H1 (cell line): Measurements from ENCODE around the gene KCNH6. TPM values are rescaled to one million over a fixed set of nuclear protein-coding genes. Genes with fewer than 3 reads are reported as not detected.

Source experiments
- CTCF ChIA-PET: fragments of 300-600 bp; sonication (Branson Sonifier 250); formaldehyde crosslinking; loops from one replicate; lab custom pipeline; 2021; ENCODE audit not compliant: partially characterized antibody; lab: Charles Lee
- POLR2A ChIA-PET: fragments of 300-600 bp; sonication (Branson Sonifier 250); formaldehyde crosslinking; loops from one replicate; lab custom pipeline; 2021; ENCODE audit warnings: inconsistent platforms; ENCODE audit not compliant: partially characterized antibody; lab: Charles Lee
- DNase-seq, 2 experiments: peaks; one replicate each; pipeline versions ENCODE4 v3.0.0 to v3.0.0-alpha.2; 2010 to 2022; ENCODE audit warnings: low spot score in 2 of 2, low read depth in 1 of 2, mixed read lengths in 1 of 2
- FAIRE-seq: peaks from 2 replicates; lab custom pipeline; 2011; peaks lifted over from hg19 to GRCh38; lab: Jason Lieb, UNC
- H2AFZ ChIP-seq: 2 replicates; pipeline ENCODE4 v1.8.1; 2012; ENCODE audit warnings: low read length, inconsistent platforms
- H2AK5ac ChIP-seq: 2 replicates; pipeline ENCODE4 v1.6.1; 2013; ENCODE audit warnings: low read depth, low read length
- H2BK120ac ChIP-seq: replicated peaks from 2 replicates; pipeline ENCODE3; 2013; ENCODE audit warnings: low read depth, low read length, inconsistent platforms
- H2BK12ac ChIP-seq: 2 replicates; pipeline ENCODE4 v1.6.1; 2013; ENCODE audit warnings: low read depth, low read length
- H2BK15ac ChIP-seq: 2 replicates; pipeline ENCODE4 v1.6.1; 2013; ENCODE audit warnings: low read length
- H2BK20ac ChIP-seq: 2 replicates; pipeline ENCODE4 v1.6.1; 2013; ENCODE audit warnings: low read length
- H2BK5ac ChIP-seq: 2 replicates; pipeline ENCODE4 v1.6.1; 2013; ENCODE audit warnings: low read depth, low read length
- H3K14ac ChIP-seq: 2 replicates; pipeline ENCODE4 v1.6.1; 2013; ENCODE audit warnings: inconsistent platforms; ENCODE audit not compliant: insufficient read length
- H3K18ac ChIP-seq: 2 replicates; pipeline ENCODE4 v1.6.1; 2013; ENCODE audit warnings: low read length; ENCODE audit errors: extremely low read depth
- H3K23ac ChIP-seq: 2 replicates; pipeline ENCODE4 v1.6.1; 2013; ENCODE audit warnings: inconsistent platforms; ENCODE audit not compliant: insufficient read length
- H3K23me2 ChIP-seq: 2 replicates; pipeline ENCODE4 v1.6.1; 2013; ENCODE audit warnings: low read depth, low read length
- H3K27ac ChIP-seq: 2 replicates; pipeline ENCODE4 v1.6.1; 2011; ENCODE audit warnings: low read depth, low read length, inconsistent platforms
- H3K27me3 ChIP-seq, 4 experiments: replicated peaks in 1 of 4; 1 replicate in 1 of 4; 2 replicates in 3 of 4; pipeline versions ENCODE4 v1.6.1 to v1.8.1; 2011 to 2013; ENCODE audit warnings: low read length in 3 of 4, mild to moderate bottlenecking in 3 of 4, inconsistent platforms in 2 of 4, mixed read lengths in 2 of 4, moderate library complexity in 1 of 4; ENCODE audit not compliant: control insufficient read depth in 3 of 4, insufficient read depth in 3 of 4; ENCODE audit errors: extremely low read depth in 1 of 4
- H3K36me3 ChIP-seq, 4 experiments: 2 replicates each; pipeline versions ENCODE4 v1.6.1 to v1.8.1; 2011 to 2013; ENCODE audit warnings: mild to moderate bottlenecking in 4 of 4, low read length in 3 of 4, moderate library complexity in 2 of 4, control low read depth in 1 of 4, inconsistent platforms in 1 of 4; ENCODE audit not compliant: insufficient read depth in 4 of 4, control insufficient read depth in 2 of 4
- H3K4ac ChIP-seq: replicated peaks from 2 replicates; pipeline ENCODE3; 2013; ENCODE audit warnings: low read length, low read depth, mixed read lengths, inconsistent platforms; ENCODE audit not compliant: insufficient read length
- H3K4me1 ChIP-seq, 4 experiments: replicated peaks in 1 of 4; 1 replicate in 1 of 4; 2 replicates in 3 of 4; pipeline versions ENCODE4 v1.6.1 to v1.8.1; 2011 to 2013; ENCODE audit warnings: low read length in 3 of 4, inconsistent platforms in 2 of 4, mixed read lengths in 1 of 4; ENCODE audit not compliant: insufficient read depth in 4 of 4, control insufficient read depth in 3 of 4
- H3K4me2 ChIP-seq, 2 experiments: 2 replicates each; pipeline versions ENCODE4 v1.6.1 to v1.8.1; 2011 to 2013; ENCODE audit warnings: low read depth in 2 of 2, low read length in 2 of 2, control low read depth in 1 of 2, inconsistent platforms in 1 of 2, mild to moderate bottlenecking in 1 of 2; ENCODE audit not compliant: insufficient read depth in 1 of 2
- H3K4me3 ChIP-seq, 4 experiments: fragments of 200-600, 300-600 bp in 1 of 4; sonication (generic), shearing (Covaris generic), sonication (Bioruptor Twin) in 1 of 4; 2 replicates each; pipeline versions ENCODE4 v1.5.1 to v1.8.1; 2011 to 2016; ENCODE audit warnings: low read length in 4 of 4, low read depth in 3 of 4, control low read depth in 2 of 4, inconsistent platforms in 2 of 4, mild to moderate bottlenecking in 2 of 4, mixed read lengths in 1 of 4, moderate library complexity in 1 of 4; ENCODE audit not compliant: insufficient read depth in 2 of 4; ENCODE audit errors: extremely low read depth in 1 of 4
- H3K56ac ChIP-seq: replicated peaks from 2 replicates; pipeline ENCODE3; 2013; ENCODE audit warnings: low read depth, mild to moderate bottlenecking, mixed read lengths, low read length, inconsistent platforms; ENCODE audit not compliant: insufficient read length
- H3K79me1 ChIP-seq: 2 replicates; pipeline ENCODE4 v1.6.1; 2013; ENCODE audit warnings: low read depth, low read length, control low read depth
- H3K79me2 ChIP-seq, 2 experiments: 2 replicates each; pipeline versions ENCODE4 v1.6.1 to v1.8.1; 2012 to 2013; ENCODE audit warnings: low read length in 2 of 2, mild to moderate bottlenecking in 2 of 2, inconsistent platforms in 1 of 2; ENCODE audit not compliant: insufficient read depth in 2 of 2, control insufficient read depth in 1 of 2
- H3K9ac ChIP-seq, 4 experiments: replicated peaks in 1 of 4; 1 replicate in 1 of 4; 2 replicates in 3 of 4; pipeline versions ENCODE4 v1.6.1 to v1.8.1; 2011 to 2013; ENCODE audit warnings: low read depth in 3 of 4, low read length in 3 of 4, control low read depth in 2 of 4, mild to moderate bottlenecking in 2 of 4, moderate library complexity in 2 of 4, inconsistent platforms in 1 of 4; ENCODE audit errors: extremely low read depth in 1 of 4
- H3K9me3 ChIP-seq, 2 experiments: 2 replicates each; pipeline versions ENCODE4 v1.6.1 to v1.8.1; 2012 to 2013; ENCODE audit warnings: mild to moderate bottlenecking in 2 of 2, moderate library complexity in 2 of 2, control low read depth in 1 of 2, inconsistent platforms in 1 of 2, low read depth in 1 of 2, low read length in 1 of 2, mixed read lengths in 1 of 2; ENCODE audit not compliant: insufficient read depth in 2 of 2
- H4K20me1 ChIP-seq, 2 experiments: replicated peaks in 1 of 2; 2 replicates each; pipeline versions ENCODE3 to v1.8.1; 2011 to 2013; ENCODE audit warnings: inconsistent platforms in 2 of 2, low read length in 2 of 2, mild to moderate bottlenecking in 1 of 2; ENCODE audit not compliant: insufficient read depth in 2 of 2, control insufficient read depth in 1 of 2
- H4K5ac ChIP-seq: 2 replicates; pipeline ENCODE4 v1.6.1; 2013; ENCODE audit warnings: low read length, low read depth, mixed read lengths, inconsistent platforms; ENCODE audit not compliant: insufficient read length
- H4K8ac ChIP-seq: 2 replicates; pipeline ENCODE4 v1.8.0; 2013; ENCODE audit warnings: mild to moderate bottlenecking, moderate library complexity, low read length, inconsistent platforms; ENCODE audit not compliant: insufficient read depth; ENCODE audit errors: extremely low read depth
- H4K91ac ChIP-seq: replicated peaks from 2 replicates; pipeline ENCODE3; 2013; ENCODE audit warnings: low read length, mixed read lengths, inconsistent platforms; ENCODE audit not compliant: insufficient read length
- BCL11A ChIP-seq, 2 experiments: IDR thresholded peaks; one replicate each; pipeline ENCODE4 v1.6.1; 2011; ENCODE audit warnings: low read depth in 2 of 2, low read length in 2 of 2, mild to moderate bottlenecking in 2 of 2
- CEBPB ChIP-seq: IDR thresholded peaks from 2 replicates; pipeline ENCODE4 v1.6.1; 2012; ENCODE audit warnings: low read depth, low read length
- CTBP2 ChIP-seq: IDR thresholded peaks from 2 replicates; pipeline ENCODE4 v1.7.0; 2011; ENCODE audit warnings: borderline replicate concordance, mild to moderate bottlenecking, moderate library complexity, mixed read lengths, low read length; ENCODE audit not compliant: insufficient read depth, insufficient read length
- GABPA ChIP-seq: IDR thresholded peaks from 2 replicates; pipeline ENCODE4 v1.6.1; 2011; ENCODE audit warnings: mild to moderate bottlenecking, low read length, moderate library complexity, borderline replicate concordance; ENCODE audit not compliant: insufficient read depth
- NRF1 ChIP-seq: IDR thresholded peaks from 2 replicates; pipeline ENCODE4 v1.6.1; 2011; ENCODE audit warnings: mild to moderate bottlenecking, low read depth, low read length, improper control_type of control experiment
- PHF8 ChIP-seq: fragments of 200-600 bp; sonication (generic); conservative IDR thresholded peaks from 2 replicates; pipeline ENCODE4 v1.7.1; 2012; ENCODE audit warnings: low read depth, mild to moderate bottlenecking, inconsistent platforms, low read length, moderate library complexity
- RNF2 ChIP-seq: fragments of 200-900, 300-1000 bp; sonication (generic); IDR thresholded peaks from 2 replicates; pipeline ENCODE4 v1.7.1; 2016; ENCODE audit warnings: borderline replicate concordance, low read depth, mild to moderate bottlenecking, antibody characterized with exemption, low read length; ENCODE audit not compliant: poor library complexity, severe bottlenecking; ENCODE audit errors: missing control alignments
- TAF7 ChIP-seq: optimal IDR thresholded peaks from 2 replicates; pipeline ENCODE3; 2011; ENCODE audit warnings: low read depth, mild to moderate bottlenecking, inconsistent platforms, low read length, moderate library complexity, borderline replicate concordance
- ZNF274 ChIP-seq: IDR thresholded peaks from 2 replicates; pipeline ENCODE4 v1.7.0; 2012; ENCODE audit warnings: low read length, borderline replicate concordance; ENCODE audit errors: extremely low read depth
- WGBS, 2 experiments: shearing (Covaris generic) in 1 of 2; methylation state at CpG; one replicate each; pipeline versions ENCODE4 v1.1.6 to v1.1.7; 2013 to 2015; ENCODE audit warnings: low lambda C conversion rate in 2 of 2, mixed read lengths in 2 of 2, inconsistent platforms in 1 of 2, low coverage in 1 of 2, missing lambda C conversion rate in 1 of 2; ENCODE audit not compliant: insufficient replicate concordance in 2 of 2, insufficient coverage in 1 of 2, insufficient read length in 1 of 2; ENCODE audit errors: extremely low coverage in 1 of 2, missing lambda C conversion rate in 1 of 2; 5-methylcytosine and 5-hydroxymethylcytosine counted together
- polyA plus RNA-seq, 7 experiments: library from polyadenylated mRNA; depleted of rRNA in 3 of 7; stranded (reverse) in 5 of 7; unstranded in 2 of 7; fragments of >200 nt in 5 of 7; fragments of 200-250 nt in 2 of 7; gene quantifications; 1 replicate in 5 of 7; 2 replicates in 1 of 7; 4 replicates in 1 of 7; pipeline versions ENCODE4 v1.2.1 to v1.2.3, GENCODE V29; 2011 to 2013; ENCODE audit warnings: missing spikeins in 2 of 7, mixed read lengths in 2 of 7
- total RNA-seq: library from RNA; stranded (reverse); fragmentation: NEBNext Ultra II Directional; extraction: Animal tissue kit (Norgen Biotek cat#: 25700); gene quantifications from 2 replicates; pipeline ENCODE4 v1.2.1, GENCODE V29; 2021

Gene KCNH6
- total and polyA plus RNA-seq, 2 of the 8 experiments (the other 6 are each of a cell fraction or from before 2014, with no cell fraction given): 1.8 to 3.6 TPM

DNA sequence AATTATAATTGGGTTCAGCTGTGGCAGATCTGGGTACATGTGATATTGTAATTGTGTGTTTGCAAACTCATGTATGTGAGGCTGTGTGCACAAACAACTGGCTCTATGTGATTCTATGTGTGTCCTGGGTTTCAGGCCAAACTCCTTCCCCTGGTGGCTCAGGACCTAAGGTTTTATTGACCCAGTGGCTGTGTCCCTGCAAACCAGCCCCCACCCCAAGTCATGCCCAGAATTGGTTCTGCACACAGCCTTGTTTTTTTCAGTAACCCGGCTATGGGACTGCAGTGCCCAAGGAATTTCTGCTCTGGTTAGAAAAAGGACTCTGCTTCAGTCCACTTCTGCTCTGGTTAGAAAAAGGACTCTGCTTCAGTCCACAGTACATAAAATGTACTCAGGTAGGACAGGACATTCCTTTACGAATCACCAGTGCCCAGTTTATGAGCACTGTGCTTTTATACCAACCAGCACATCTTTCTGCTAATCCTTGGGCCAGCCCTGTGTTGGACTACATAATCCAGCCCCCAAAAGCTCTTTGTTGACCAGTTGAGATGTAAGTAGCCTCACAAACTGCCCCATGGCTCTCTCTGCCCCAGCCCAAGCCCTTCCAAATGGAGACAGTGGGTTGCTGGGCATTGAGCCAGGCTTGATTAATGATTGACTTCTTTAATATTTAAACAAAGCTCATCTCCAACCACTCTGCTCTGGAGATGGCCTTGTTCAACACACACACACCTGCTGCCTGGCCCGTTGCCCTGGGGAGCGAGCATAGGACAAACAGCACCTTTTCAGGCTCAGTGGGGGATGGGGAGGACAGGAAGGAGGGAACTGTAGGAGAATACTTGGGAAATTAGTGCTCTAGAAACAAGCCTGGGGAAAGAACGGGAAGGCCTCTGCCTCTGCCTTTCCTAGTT, 2.9 kb upstream of the KCNH6 start:
- H3K79me2 ChIP-seq: no peaks in the 10 kb centered on the region
- no peaks in the 10 kb centered on the region for H3K9me3 ChIP-seq
- H3K18ac ChIP-seq: no peak overlapping the region
- H3K4me2 ChIP-seq: peak overlapping the region; percentile 6 to 37; a peak in 1 of 4 replicates
- H2BK15ac ChIP-seq: no peak overlapping the region
- no peak overlapping the region for H3K23ac ChIP-seq
- H3K14ac ChIP-seq: no peak overlapping the region
- DNase-seq (peak in 1 of 2 experiments; percentile 44), FAIRE-seq (no peak)
- H3K27ac ChIP-seq: no peak overlapping the region
- no peak overlapping the region for H3K4me3 ChIP-seq
- 0 out of 2 replicates have a peak overlapping the region, but pooled peaks have one; percentile 67 for H2BK20ac ChIP-seq
- H2AK5ac ChIP-seq: no peak overlapping the region
- H3K4me1 ChIP-seq: peaks cover 2 to 8% (median 6%) of the 10 kb centered on the region in 4 experiments; a peak in 6 of 7 replicates
- no peak overlapping the region for H3K56ac ChIP-seq
- no peak overlapping the region; the same call in 1 of the 2 replicates for H2BK12ac ChIP-seq
- ChIA-PET POLR2A (interaction anchor here (1.0 to 1.2 kb wide), 2 partner anchors 10 to 23 kb away, joined by 3 read pairs; no protein-coding TSS in a partner anchor), CTCF (interaction anchor here (1.0 to 1.9 kb wide), 4 partner anchors 22 to 102 kb away, joined by 3 to 7 read pairs (median 4); partner anchors contain the start of gene MAP3K3)
- H4K20me1 ChIP-seq: no peaks in the 10 kb centered on the region
- peaks cover 7% of the 10 kb centered on the region; the same call in 1 of the 2 replicates for H3K23me2 ChIP-seq
- no peak overlapping the region for H4K5ac ChIP-seq
- H3K36me3 ChIP-seq: no peaks in the 10 kb centered on the region
- H4K8ac ChIP-seq: peak overlapping the region; percentile 62; the same call in 1 of the 2 replicates
- peak overlapping the region; percentile 59; the same call in 1 of the 2 replicates for H2AFZ ChIP-seq
- no peak overlapping the region for H3K4ac ChIP-seq
- no peak overlapping the region; a peak in 2 of 7 replicates for H3K9ac ChIP-seq
- H2BK120ac ChIP-seq: no peak overlapping the region
- H2BK5ac ChIP-seq: no peak overlapping the region
- H4K91ac ChIP-seq: no peak overlapping the region
- H3K27me3 ChIP-seq: peaks cover 0 to 10% (median 5%) of the 10 kb centered on the region in 4 experiments; a peak in 5 of 7 replicates
- WGBS, 2 experiments: 75% methylated on average over 5 of the region's 5 CpGs; no CpG with 5 or more reads in 1 of the 2 experiments
- H3K79me1 ChIP-seq: no peaks in the 10 kb centered on the region
- no peak for TF ChIP-seq CTBP2
- no peak for TF ChIP-seq RNF2
- no peak for TF ChIP-seq CEBPB
- TF ChIP-seq PHF8: no peak
- TF ChIP-seq TAF7: no peak
- TF ChIP-seq NRF1: no peak
- TF ChIP-seq BCL11A (IDR thresholded peaks at IDR 0.05; ENCODE audit: low read depth in 2 of 2, low read length in 2 of 2): no peak
- no peak for TF ChIP-seq GABPA
- no peak for TF ChIP-seq ZNF274
